Cardiac muscle cell (in vitro differentiated cells and primary cell): ENCODE data around the gene CLDN10. TPM values are rescaled to one million over a fixed set of nuclear protein-coding genes. Genes with fewer than 3 reads are reported as not detected.
"Not testable (repeated sequence)": the region's sequence is repeated elsewhere in the genome, so short reads cannot be mapped to it uniquely, and the experiment has no call there.

ENCODE experiments used
- DNase-seq, 2 donors: peaks; one replicate each; pipeline versions ENCODE4 v3.0.0 to v3.0.0-alpha.2; 2010 to 2017; ENCODE audit warnings: low read depth in 1 of 2, low spot score in 1 of 2
- H3K27ac ChIP-seq: fragments of 200-600 bp; sonication (generic); 2 replicates; pipeline ENCODE4 v1.5.1; 2016
- H3K27me3 ChIP-seq: fragments of 200-600 bp; sonication (generic); 2 replicates; pipeline ENCODE4 v1.6.0; 2016; ENCODE audit warnings: control low read depth
- H3K36me3 ChIP-seq: fragments of 200-600 bp; sonication (generic); 2 replicates; pipeline ENCODE4 v1.5.1; 2016; ENCODE audit warnings: control low read depth
- H3K4me1 ChIP-seq: fragments of 200-600 bp; sonication (generic); 2 replicates; pipeline ENCODE4 v1.8.1; 2017; ENCODE audit warnings: low read depth, mild to moderate bottlenecking, mixed run types
- H3K4me3 ChIP-seq: fragments of 200-600 bp; sonication (generic); 2 replicates; pipeline ENCODE4 v1.5.1; 2016; ENCODE audit warnings: mild to moderate bottlenecking
- H3K9me3 ChIP-seq: fragments of 200-600 bp; sonication (generic); 2 replicates; pipeline ENCODE4 v1.5.1; 2017; ENCODE audit warnings: low read depth, mild to moderate bottlenecking, control low read depth
- polyA plus RNA-seq: library from polyadenylated mRNA; unstranded; fragments of >200 nt; fragmentation: Nextera tagmentation; extraction: Ambion mirVana; gene quantifications from 2 replicates; pipeline ENCODE4 v1.2.1, GENCODE V29; 2016
- total RNA-seq: library from RNA; depleted of rRNA; stranded (reverse); fragments of >200 nt; gene quantifications from 2 replicates; pipeline ENCODE4 v1.2.3, GENCODE V29; 2016
- TF ChIP-seq, protein P1 (sequence below): IDR thresholded peaks from 2 replicates; pipeline ENCODE4 v1.5.1; 2012; ENCODE audit warnings: low read depth, mild to moderate bottlenecking, low read length

Gene CLDN10
- total and polyA plus RNA-seq, 2 experiments from 2014 or later: 0.16 to 0.66 TPM

DNA sequence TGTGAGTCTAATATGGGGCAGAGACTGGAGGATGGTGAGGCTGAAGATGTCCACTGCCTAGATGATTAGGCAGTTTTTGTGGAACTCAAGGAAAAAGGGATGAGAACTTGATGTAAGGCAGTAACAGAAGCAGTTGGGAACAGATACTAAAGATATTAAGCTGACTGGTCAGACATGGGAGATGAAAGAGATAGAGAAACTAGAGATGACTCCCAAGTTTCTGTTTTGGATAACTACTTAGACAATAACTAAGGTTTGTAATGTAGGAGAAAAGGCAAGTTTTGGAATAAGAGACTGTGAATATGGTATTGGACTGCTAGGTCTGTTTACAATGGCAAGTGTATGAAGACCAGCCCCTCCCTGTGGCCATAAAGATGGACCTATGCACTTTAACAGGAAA is 43.5 kb upstream of the CLDN10 start:
- Histone ChIP-seq H3K27ac (no peak overlapping the region), H3K4me1 (peaks cover 10% of the 10 kb centered on the region), H3K36me3 (no peaks in the 10 kb centered on the region), H3K9me3 (no peaks in the 10 kb centered on the region), H3K27me3 (no peaks in the 10 kb centered on the region), H3K4me3 (no peak overlapping the region)
- DNase-seq: no peak
- TF ChIP-seq, protein P1, sequence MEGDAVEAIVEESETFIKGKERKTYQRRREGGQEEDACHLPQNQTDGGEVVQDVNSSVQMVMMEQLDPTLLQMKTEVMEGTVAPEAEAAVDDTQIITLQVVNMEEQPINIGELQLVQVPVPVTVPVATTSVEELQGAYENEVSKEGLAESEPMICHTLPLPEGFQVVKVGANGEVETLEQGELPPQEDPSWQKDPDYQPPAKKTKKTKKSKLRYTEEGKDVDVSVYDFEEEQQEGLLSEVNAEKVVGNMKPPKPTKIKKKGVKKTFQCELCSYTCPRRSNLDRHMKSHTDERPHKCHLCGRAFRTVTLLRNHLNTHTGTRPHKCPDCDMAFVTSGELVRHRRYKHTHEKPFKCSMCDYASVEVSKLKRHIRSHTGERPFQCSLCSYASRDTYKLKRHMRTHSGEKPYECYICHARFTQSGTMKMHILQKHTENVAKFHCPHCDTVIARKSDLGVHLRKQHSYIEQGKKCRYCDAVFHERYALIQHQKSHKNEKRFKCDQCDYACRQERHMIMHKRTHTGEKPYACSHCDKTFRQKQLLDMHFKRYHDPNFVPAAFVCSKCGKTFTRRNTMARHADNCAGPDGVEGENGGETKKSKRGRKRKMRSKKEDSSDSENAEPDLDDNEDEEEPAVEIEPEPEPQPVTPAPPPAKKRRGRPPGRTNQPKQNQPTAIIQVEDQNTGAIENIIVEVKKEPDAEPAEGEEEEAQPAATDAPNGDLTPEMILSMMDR: no peak

DNA sequence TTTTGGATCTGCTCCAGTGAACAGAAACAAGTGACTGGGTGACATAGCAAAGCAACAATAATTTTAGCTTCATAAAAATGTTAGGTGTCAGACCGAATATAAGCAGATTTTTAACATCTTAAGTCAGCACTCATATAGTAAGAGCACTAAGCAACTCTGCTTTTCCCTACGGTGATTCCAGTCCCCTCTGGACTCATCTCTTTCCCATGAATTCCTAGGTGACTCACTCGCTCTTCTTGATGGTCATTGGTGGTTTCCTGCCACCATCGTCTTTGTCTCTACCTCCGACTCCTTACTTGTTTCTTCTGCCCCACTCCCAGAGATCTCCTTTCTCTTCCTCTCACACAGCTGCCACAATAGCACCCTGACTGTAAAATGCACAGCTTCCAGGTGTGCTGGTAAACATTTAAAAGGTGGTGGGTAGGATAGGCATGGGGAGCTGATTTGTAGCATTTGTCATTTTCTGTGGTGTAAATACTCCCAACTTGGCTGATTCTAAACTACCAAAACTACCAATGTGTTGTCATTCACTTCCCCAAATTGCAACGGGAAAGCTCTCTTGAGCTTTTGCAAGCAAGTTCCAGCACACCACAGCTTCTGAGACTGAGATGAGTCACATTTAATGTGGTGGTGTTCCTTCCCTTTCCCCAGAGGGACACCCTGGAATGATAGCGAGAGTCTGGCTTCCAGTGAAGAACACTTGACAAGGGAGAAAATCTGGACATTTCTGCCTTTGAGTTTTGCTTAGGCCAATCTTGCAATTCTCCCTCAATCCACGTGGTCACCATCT is 42.8 kb upstream of the CLDN10 start:
- no peaks in the 10 kb centered on the region for H3K27me3 ChIP-seq
- H3K4me1 ChIP-seq: peaks cover 9% of the 10 kb centered on the region
- TF ChIP-seq, protein P1: no peak
- no peak overlapping the region for H3K27ac ChIP-seq
- H3K9me3 ChIP-seq: no peaks in the 10 kb centered on the region
- DNase-seq: peak in 1 of 2 donors; percentile 50
- H3K36me3 ChIP-seq: no peaks in the 10 kb centered on the region
- no peak overlapping the region for H3K4me3 ChIP-seq

DNA sequence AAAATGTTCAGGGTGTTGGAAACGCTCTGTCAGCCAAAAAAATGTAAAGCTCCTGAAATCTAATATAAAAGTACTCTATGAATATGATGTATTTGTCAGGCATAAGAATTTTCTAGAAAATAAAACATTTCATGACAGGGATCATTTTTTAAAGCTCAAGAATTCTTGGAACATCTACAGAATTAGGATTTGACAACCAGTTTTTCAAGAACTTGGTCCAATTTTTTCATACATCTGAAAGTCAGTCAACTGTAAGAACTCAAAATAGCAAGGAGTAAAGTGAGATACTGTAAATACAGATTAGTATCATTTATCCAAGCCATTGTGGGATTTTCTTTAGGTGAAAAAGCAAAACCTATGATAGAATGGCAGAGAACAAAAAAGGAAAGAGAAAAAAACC is 41.6 kb upstream of the CLDN10 start:
- no peaks in the 10 kb centered on the region for H3K9me3 ChIP-seq
- TF ChIP-seq, protein P1: no peak
- no peak overlapping the region for H3K4me3 ChIP-seq
- H3K36me3 ChIP-seq: no peaks in the 10 kb centered on the region
- DNase-seq: no peak
- no peaks in the 10 kb centered on the region for H3K27me3 ChIP-seq
- H3K4me1 ChIP-seq: no peaks in the 10 kb centered on the region
- H3K27ac ChIP-seq: no peak overlapping the region

DNA sequence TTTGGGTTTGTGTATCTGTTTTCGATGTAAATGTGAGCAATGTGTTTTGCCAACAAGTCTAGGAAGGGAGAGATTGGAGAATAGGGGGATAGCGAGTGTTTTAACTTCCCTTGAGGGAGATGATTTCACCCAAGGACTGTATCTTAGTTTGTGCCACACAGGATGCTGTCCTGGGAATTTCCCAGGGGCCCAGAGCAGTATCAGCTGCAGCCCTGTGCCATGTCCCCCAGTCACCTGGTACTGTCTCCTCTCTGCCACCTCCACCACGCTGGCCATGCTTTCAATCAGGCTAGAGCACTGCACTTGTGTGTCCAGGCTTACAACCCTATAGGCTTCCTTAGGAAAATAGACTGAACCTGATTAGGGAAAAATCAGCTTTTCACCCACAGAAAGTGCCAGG is 40.1 kb upstream of the CLDN10 start:
- DNase-seq: no peak
- no peaks in the 10 kb centered on the region for H3K36me3 ChIP-seq
- no peak overlapping the region for H3K27ac ChIP-seq
- H3K9me3 ChIP-seq: no peaks in the 10 kb centered on the region
- no peaks in the 10 kb centered on the region for H3K4me1 ChIP-seq
- TF ChIP-seq, protein P1: no peak
- no peak overlapping the region for H3K4me3 ChIP-seq
- peaks cover 4% of the 10 kb centered on the region for H3K27me3 ChIP-seq

DNA sequence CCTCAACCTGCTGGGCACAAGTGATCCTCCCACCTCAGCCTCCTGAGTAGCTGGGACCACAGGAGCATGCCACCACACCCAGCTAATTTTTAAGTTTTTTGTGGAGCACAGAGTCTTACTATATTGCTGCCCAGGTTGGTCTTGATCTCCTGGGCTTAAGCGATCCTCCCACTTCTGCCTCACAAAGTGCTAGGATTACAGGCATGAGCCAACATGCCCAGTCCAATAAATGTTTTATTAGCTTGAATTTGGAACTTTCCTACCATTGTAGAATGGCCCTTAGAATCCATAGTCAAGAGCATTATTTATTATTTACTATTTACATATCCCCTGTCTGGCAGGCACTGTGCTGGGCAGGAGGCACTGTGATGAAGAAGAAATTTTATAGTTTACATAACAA is 39.6 kb upstream of the CLDN10 start:
- DNase-seq: no peak
- Histone ChIP-seq H3K27me3 (peaks cover 4% of the 10 kb centered on the region), H3K4me3 (no peak overlapping the region), H3K9me3 (no peaks in the 10 kb centered on the region), H3K4me1 (no peaks in the 10 kb centered on the region), H3K27ac (no peak overlapping the region), H3K36me3 (no peaks in the 10 kb centered on the region)
- TF ChIP-seq, protein P1: no peak

DNA sequence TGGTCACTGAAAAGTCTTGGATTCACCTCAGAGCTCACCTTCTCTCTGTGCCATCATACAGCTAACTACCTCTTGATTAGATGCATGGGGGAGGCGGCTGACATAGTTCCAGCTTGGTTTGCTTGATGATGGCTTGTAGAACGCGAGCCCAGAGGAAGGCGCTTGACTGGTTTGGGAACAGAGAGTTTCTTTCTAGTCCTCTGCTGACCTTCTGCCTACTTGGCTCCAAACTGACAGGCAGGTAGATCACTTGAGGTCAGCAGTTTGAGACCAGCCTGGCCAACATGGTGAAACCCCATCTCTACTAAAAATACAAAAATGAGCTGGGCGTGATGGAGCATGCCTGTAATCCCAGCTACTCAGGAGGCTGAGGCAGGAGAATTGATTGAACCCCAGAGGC is 36.9 kb upstream of the CLDN10 start:
- H3K4me1 ChIP-seq, H3K27ac ChIP-seq, H3K27me3 ChIP-seq, H3K9me3 ChIP-seq, DNase-seq, H3K4me3 ChIP-seq, H3K36me3 ChIP-seq: not testable (repeated sequence)
